ENCODE data around the gene ZNF800. TPM values are rescaled to one million over a fixed set of nuclear protein-coding genes. Genes with fewer than 3 reads are reported as not detected.

The ZNF800 gene
- polyA plus RNA-seq, 1 experiment = 6.2 TPM

GRCh38 chr7:127361736-127362135 lies 30.8 kb downstream of the ZNF800 start:
- Histone ChIP-seq H3K36me3 (ENCODE audit: control insufficient read depth, insufficient read depth, low read length) (peaks cover 2% of the 10 kb centered on the region), H3K4me3 (ENCODE audit: low read depth, low read length) (no peak overlapping the region), H3K27me3 (ENCODE audit: control insufficient read depth, insufficient read depth, low read length) (no peaks in the 10 kb centered on the region)
- ChIA-PET POLR2A (no interaction called here), CTCF (interaction anchor here (1.2 kb wide), 1 partner anchor 14 kb away, joined by 3 read pairs; no protein-coding TSS in a partner anchor)
- TF ChIP-seq CTCF (IDR thresholded peaks at IDR 0.05; ENCODE audit: insufficient read depth, low read depth, low read length) = no peak
- no peak for DNase-seq (ENCODE audit: low read depth)

- TF ChIP-seq CTCF (IDR thresholded peaks at IDR 0.05; ENCODE audit: insufficient read depth, low read depth, low read length) = no peak
- Histone ChIP-seq H3K27me3 (ENCODE audit: control insufficient read depth, insufficient read depth, low read length) (no peaks in the 10 kb centered on the region), H3K36me3 (ENCODE audit: control insufficient read depth, insufficient read depth, low read length) (peaks cover 2% of the 10 kb centered on the region), H3K4me3 (ENCODE audit: low read depth, low read length) (no peak overlapping the region)
- DNase-seq (ENCODE audit: low read depth) = no peak
- POLR2A ChIA-PET = no interaction called here
- CTCF ChIA-PET = interaction anchor here (2.2 kb wide), 1 partner anchor 11 kb away, joined by 19 read pairs; no protein-coding TSS in a partner anchor
Observed at GRCh38 chr7:127359011-127359410, 33.5 kb downstream of the ZNF800 start.

GRCh38 chr7:127353897-127354296 lies 38.6 kb downstream of the ZNF800 start:
- ChIA-PET CTCF (no interaction called here), POLR2A (no interaction called here)
- no peaks in the 10 kb centered on the region for H3K36me3 ChIP-seq (ENCODE audit: control insufficient read depth, insufficient read depth, low read length)
- no peak for TF ChIP-seq CTCF (IDR thresholded peaks at IDR 0.05; ENCODE audit: insufficient read depth, low read depth, low read length)
- no peak overlapping the region for H3K4me3 ChIP-seq (ENCODE audit: low read depth, low read length)
- no peak for DNase-seq (ENCODE audit: low read depth)
- no peaks in the 10 kb centered on the region for H3K27me3 ChIP-seq (ENCODE audit: control insufficient read depth, insufficient read depth, low read length)

- H3K27me3 ChIP-seq (ENCODE audit: control insufficient read depth, insufficient read depth, low read length) = no peaks in the 10 kb centered on the region
- no peak overlapping the region for H3K4me3 ChIP-seq (ENCODE audit: low read depth, low read length)
- DNase-seq (ENCODE audit: low read depth) = no peak
- no peak for TF ChIP-seq CTCF (IDR thresholded peaks at IDR 0.05; ENCODE audit: insufficient read depth, low read depth, low read length)
- POLR2A ChIA-PET = no interaction called here
- CTCF ChIA-PET = interaction anchor here (2.4 kb wide), 1 partner anchor 14 kb away, joined by 6 read pairs; no protein-coding TSS in a partner anchor
- no peaks in the 10 kb centered on the region for H3K36me3 ChIP-seq (ENCODE audit: control insufficient read depth, insufficient read depth, low read length)
Observed at GRCh38 chr7:127350586-127350985, 41.9 kb downstream of the ZNF800 start.

DNA sequence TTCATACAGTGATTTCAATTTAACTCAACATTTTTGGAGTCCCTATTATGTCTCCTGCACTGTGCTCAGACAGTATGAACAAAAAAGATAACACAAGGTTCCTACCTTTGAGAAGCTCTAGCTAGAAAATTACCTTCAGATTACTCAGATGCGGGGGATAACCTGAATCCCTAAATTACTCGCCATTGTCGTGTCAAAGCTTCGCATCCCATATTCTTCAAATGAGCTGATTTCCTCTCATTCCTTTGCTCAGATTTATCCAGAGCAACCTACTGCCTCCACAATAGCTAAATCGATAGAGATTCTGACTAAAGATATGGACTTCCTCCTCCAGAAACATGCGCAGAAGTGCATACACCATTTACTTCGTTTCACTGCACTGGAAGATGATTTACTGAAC lies 42.6 kb downstream of the ZNF800 start:
- POLR2A ChIA-PET = no interaction called here
- CTCF ChIA-PET = interaction anchor here (0.9 to 3.0 kb wide), 3 partner anchors 10 to 860 kb away, joined by 3 to 19 read pairs (median 6); no protein-coding TSS in a partner anchor

More for the DNA sequence above, 42.6 kb downstream of the ZNF800 start:
- H3K27me3 ChIP-seq (ENCODE audit: control insufficient read depth, insufficient read depth, low read length) = no peaks in the 10 kb centered on the region
- no peak overlapping the region for H3K4me3 ChIP-seq (ENCODE audit: low read depth, low read length)
- no peak for DNase-seq (ENCODE audit: low read depth)
- H3K36me3 ChIP-seq (ENCODE audit: control insufficient read depth, insufficient read depth, low read length) = no peaks in the 10 kb centered on the region
- TF ChIP-seq CTCF (IDR thresholded peaks at IDR 0.05; ENCODE audit: insufficient read depth, low read depth, low read length) = no peak
